GM23248 (cell line): ENCODE measurements around the gene ZNF326. TPM values are rescaled to one million over a fixed set of nuclear protein-coding genes. Genes with fewer than 3 reads are reported as not detected.
A peak's percentile ranks its signal among the peaks of the same experiment; 100 is the strongest.

Experiments used
- DNase-seq: peaks from one replicate; pipeline ENCODE4 v3.0.0-alpha.2; 2015
- H2AFZ ChIP-seq: fragments of 200-600 bp; sonication (generic); 2 replicates; pipeline ENCODE4 v1.6.1; 2016; ENCODE audit warnings: antibody characterized with exemption
- H3F3A ChIP-seq: fragments of 200-600 bp; sonication (generic); 2 replicates; pipeline ENCODE4 v1.6.1; 2016; ENCODE audit warnings: mild to moderate bottlenecking, antibody characterized with exemption, mixed run types; ENCODE audit not compliant: insufficient read depth
- H3K27ac ChIP-seq: fragments of 200-600 bp; sonication (generic); 2 replicates; pipeline ENCODE4 v1.5.1; 2016; ENCODE audit warnings: mild to moderate bottlenecking
- H3K27me3 ChIP-seq: fragments of 200-600 bp; sonication (generic); replicated peaks from 2 replicates; pipeline ENCODE4 v1.6.1; 2016; ENCODE audit warnings: mild to moderate bottlenecking; ENCODE audit not compliant: insufficient read depth
- H3K36me3 ChIP-seq: fragments of 200-600 bp; sonication (generic); 2 replicates; pipeline ENCODE4 v1.6.1; 2016; ENCODE audit warnings: low read depth, mild to moderate bottlenecking
- H3K4me1 ChIP-seq: fragments of 200-600 bp; sonication (generic); 2 replicates; pipeline ENCODE4 v1.6.1; 2016; ENCODE audit warnings: mild to moderate bottlenecking; ENCODE audit not compliant: insufficient read depth
- H3K4me2 ChIP-seq: fragments of 200-600 bp; sonication (generic); one replicate; pipeline ENCODE4 v1.6.1; 2016; ENCODE audit warnings: mild to moderate bottlenecking; ENCODE audit not compliant: unreplicated experiment
- H3K4me3 ChIP-seq: fragments of 200-600 bp; sonication (generic); 2 replicates; pipeline ENCODE4 v1.5.1; 2016; ENCODE audit warnings: mild to moderate bottlenecking
- H3K79me2 ChIP-seq: fragments of 200-600 bp; sonication (generic); 2 replicates; pipeline ENCODE4 v1.6.1; 2016; ENCODE audit warnings: mild to moderate bottlenecking; ENCODE audit not compliant: insufficient read depth
- H3K9ac ChIP-seq: fragments of 200-600 bp; sonication (generic); 2 replicates; pipeline ENCODE4 v1.6.1; 2016; ENCODE audit warnings: mild to moderate bottlenecking
- H3K9me2 ChIP-seq: fragments of 200-600 bp; sonication (generic); 2 replicates; pipeline ENCODE4 v1.6.1; 2016; ENCODE audit warnings: mixed run types, mild to moderate bottlenecking, moderate library complexity; ENCODE audit not compliant: insufficient read depth
- H3K9me3 ChIP-seq: fragments of 200-600 bp; sonication (generic); one replicate; pipeline ENCODE4 v1.6.1; 2017; ENCODE audit warnings: low read depth
- H4K20me1 ChIP-seq: fragments of 200-600 bp; sonication (generic); 2 replicates; pipeline ENCODE4 v1.6.0; 2016; ENCODE audit not compliant: insufficient read depth
- EZH2 ChIP-seq: fragments of 200-600 bp; sonication (generic); IDR thresholded peaks from 2 replicates; pipeline ENCODE4 v1.6.1; 2018; ENCODE audit warnings: antibody characterized with exemption, mild to moderate bottlenecking; ENCODE audit not compliant: insufficient read depth, poor library complexity, severe bottlenecking
- EZH2phosphoT487 ChIP-seq: fragments of 200-600 bp; sonication (generic); IDR thresholded peaks from 2 replicates; pipeline ENCODE4 v1.6.1; 2018; ENCODE audit warnings: antibody characterized with exemption, moderate library complexity, mild to moderate bottlenecking, low read depth; ENCODE audit not compliant: insufficient read depth
- WGBS, 2 experiments: methylation state at CpG; one replicate each; pipeline ENCODE4 v1.1.6; 2015 to 2017; ENCODE audit warnings: low lambda C conversion rate in 2 of 2, low coverage in 1 of 2; ENCODE audit errors: missing lambda C conversion rate in 2 of 2; 5-methylcytosine and 5-hydroxymethylcytosine counted together
- in situ Hi-C: fragments of 300-500 bp; cut with MboI; formaldehyde crosslinking; loops from 2 replicates; pipeline ENCODE4 v1.15.0; 2020
- polyA plus RNA-seq: library from polyadenylated mRNA; unstranded; fragments of >200 nt; fragmentation: Nextera tagmentation; extraction: Ambion mirVana; gene quantifications from 2 replicates; pipeline ENCODE4 v1.2.1, GENCODE V29; 2016
- total RNA-seq: library from RNA; depleted of rRNA; stranded (reverse); fragments of >200 nt; shearing (Covaris generic); gene quantifications from 2 replicates; pipeline ENCODE4 v1.2.3, GENCODE V29; 2014

Gene ZNF326
- total and polyA plus RNA-seq, 2 experiments from 2014 or later, result 5.2 to 17.7 TPM

DNA sequence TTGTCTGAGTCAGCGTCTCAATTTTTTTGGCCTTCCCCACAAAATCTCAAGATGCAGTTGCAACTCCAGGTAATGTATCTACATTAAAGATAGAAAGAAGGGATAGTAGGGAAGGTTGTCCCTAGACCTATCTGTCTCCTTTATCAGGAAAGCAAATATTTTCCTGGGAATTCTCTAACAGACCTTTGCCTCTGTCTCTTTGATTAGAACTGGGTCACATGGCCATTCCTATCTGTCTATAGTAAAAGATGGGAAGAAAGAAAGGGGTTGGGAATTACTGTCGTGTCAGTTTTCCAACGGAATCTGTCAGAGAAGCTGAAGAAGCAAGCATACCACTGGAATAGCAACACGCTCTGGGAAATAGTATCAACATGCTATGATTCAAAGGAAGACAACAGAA is 48.7 kb downstream of the ZNF326 start:
- H3K9me3 ChIP-seq, result no peaks in the 10 kb centered on the region
- H3K4me2 ChIP-seq, result no peak overlapping the region
- TF ChIP-seq EZH2phosphoT487 (no peak), EZH2 (no peak)
- H3K9me2 ChIP-seq, result no peaks in the 10 kb centered on the region
- no peak overlapping the region for H3K27ac ChIP-seq
- no peak for DNase-seq
- no peak overlapping the region for H3K9ac ChIP-seq
- H2AFZ ChIP-seq, result no peak overlapping the region
- 80 to 93% methylated on average over 4 of the region's 4 CpGs for WGBS, 2 experiments
- in situ Hi-C loops, result no loop called here
- peaks cover 4% of the 10 kb centered on the region; the same call in 1 of the 2 replicates for H3F3A ChIP-seq
- H3K4me3 ChIP-seq, result no peak overlapping the region
- no peaks in the 10 kb centered on the region for H3K36me3 ChIP-seq
- 0 out of 2 replicates have a peak, but pooled peaks cover 3% of the 10 kb centered on the region for H3K27me3 ChIP-seq
- H4K20me1 ChIP-seq, result no peaks in the 10 kb centered on the region
- no peaks in the 10 kb centered on the region for H3K79me2 ChIP-seq
- H3K4me1 ChIP-seq, result no peaks in the 10 kb centered on the region

- no peaks in the 10 kb centered on the region for H3K36me3 ChIP-seq
- H3K9ac ChIP-seq, result no peak overlapping the region
- no peaks in the 10 kb centered on the region for H3K9me3 ChIP-seq
- no peak overlapping the region for H3K27ac ChIP-seq
- no peak for DNase-seq
- in situ Hi-C loops, result no loop called here
- H3K27me3 ChIP-seq, result 0 out of 2 replicates have a peak, but pooled peaks cover 3% of the 10 kb centered on the region
- H3K4me1 ChIP-seq, result no peaks in the 10 kb centered on the region
- H3K4me2 ChIP-seq, result no peak overlapping the region
- H3K9me2 ChIP-seq, result no peaks in the 10 kb centered on the region
- H3K4me3 ChIP-seq, result no peak overlapping the region
- no peaks in the 10 kb centered on the region for H3K79me2 ChIP-seq
- peaks cover 4% of the 10 kb centered on the region; the same call in 1 of the 2 replicates for H3F3A ChIP-seq
- 55 to 60% methylated on average over 5 of the region's 5 CpGs for WGBS, 2 experiments
- H2AFZ ChIP-seq, result no peak overlapping the region
- H4K20me1 ChIP-seq, result no peaks in the 10 kb centered on the region
- no peak for TF ChIP-seq EZH2phosphoT487
- no peak for TF ChIP-seq EZH2
These were observed 49.4 kb downstream of the ZNF326 start for GRCh38 chr1:90044346-90044745.

DNA sequence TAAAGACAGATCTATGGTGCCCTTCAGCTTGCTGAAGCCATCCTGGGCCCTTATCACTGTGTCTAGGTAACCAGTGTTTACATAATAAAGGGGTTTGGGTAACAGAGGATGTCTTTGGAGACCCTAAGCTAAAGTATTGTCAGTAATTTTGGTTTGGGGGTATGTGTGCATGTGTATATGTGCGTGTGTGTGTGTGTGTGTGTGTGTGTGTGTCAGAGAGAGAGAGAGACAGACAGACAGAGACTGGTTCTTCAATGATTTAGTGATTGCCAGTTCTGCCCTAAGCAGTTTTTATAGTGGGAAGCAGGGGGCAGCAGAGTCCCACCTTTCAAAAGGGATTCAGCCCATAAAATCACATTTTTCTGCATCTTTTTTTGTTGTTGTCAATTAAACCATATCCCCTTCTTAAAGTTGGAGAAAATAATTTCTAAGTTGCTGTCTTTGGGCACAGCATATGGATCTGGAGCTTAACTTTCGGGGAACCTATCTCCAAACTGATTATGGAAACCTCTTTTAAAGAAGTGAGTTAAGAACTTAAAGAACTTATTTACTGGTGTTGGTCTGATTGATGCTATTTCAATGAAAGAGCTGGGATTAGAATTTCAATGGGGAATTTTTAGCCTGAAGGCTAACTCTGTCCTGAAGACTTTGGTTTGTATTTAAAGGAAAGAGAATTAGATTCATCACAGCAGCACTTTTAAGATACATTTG is 51.1 kb downstream of the ZNF326 start:
- no peaks in the 10 kb centered on the region for H3K36me3 ChIP-seq
- H3K79me2 ChIP-seq, result no peaks in the 10 kb centered on the region
- no peak overlapping the region for H3K4me2 ChIP-seq
- WGBS, 2 experiments, result 1 to 6% methylated on average over 2 of the region's 2 CpGs
- in situ Hi-C loops, result no loop called here
- no peaks in the 10 kb centered on the region for H3F3A ChIP-seq
- TF ChIP-seq EZH2, result no peak
- no peak for TF ChIP-seq EZH2phosphoT487
- no peak overlapping the region for H3K4me3 ChIP-seq
- no peaks in the 10 kb centered on the region for H3K9me2 ChIP-seq
- no peak overlapping the region for H3K27ac ChIP-seq
- H3K27me3 ChIP-seq, result 0 out of 2 replicates have a peak, but pooled peaks cover 3% of the 10 kb centered on the region
- DNase-seq, result peak; percentile 38
- H3K4me1 ChIP-seq, result no peaks in the 10 kb centered on the region
- H2AFZ ChIP-seq, result no peak overlapping the region
- no peak overlapping the region for H3K9ac ChIP-seq
- H4K20me1 ChIP-seq, result no peaks in the 10 kb centered on the region
- no peaks in the 10 kb centered on the region for H3K9me3 ChIP-seq

- no peaks in the 10 kb centered on the region for H3K9me3 ChIP-seq
- no peak overlapping the region for H3K4me2 ChIP-seq
- 72 to 74% methylated on average over 3 of the region's 3 CpGs for WGBS, 2 experiments
- no peaks in the 10 kb centered on the region for H3K36me3 ChIP-seq
- 0 out of 2 replicates have a peak, but pooled peaks cover 4% of the 10 kb centered on the region for H3K27me3 ChIP-seq
- H3K4me1 ChIP-seq, result no peaks in the 10 kb centered on the region
- no peak overlapping the region for H3K9ac ChIP-seq
- H3K4me3 ChIP-seq, result no peak overlapping the region
- TF ChIP-seq EZH2 (no peak), EZH2phosphoT487 (no peak)
- no peaks in the 10 kb centered on the region for H4K20me1 ChIP-seq
- H2AFZ ChIP-seq, result no peak overlapping the region
- H3K27ac ChIP-seq, result no peak overlapping the region
- H3K79me2 ChIP-seq, result no peaks in the 10 kb centered on the region
- no peaks in the 10 kb centered on the region for H3K9me2 ChIP-seq
- DNase-seq, result no peak
- no peaks in the 10 kb centered on the region for H3F3A ChIP-seq
- in situ Hi-C loops, result no loop called here
These were observed 51.7 kb downstream of the ZNF326 start for GRCh38 chr1:90046635-90047034.
